ENCODE results near the gene NHLRC2. TPM values are rescaled to one million over a fixed set of nuclear protein-coding genes. Genes with fewer than 3 reads are reported as not detected.

Gene NHLRC2
- total RNA-seq, 1 donor from 2014 or later: 13.4 TPM

- H3K36me3 ChIP-seq (ENCODE audit: control insufficient read depth, insufficient read depth, low read length): no peaks in the 10 kb centered on the region
- TF ChIP-seq CTCF (IDR thresholded peaks at IDR 0.05; ENCODE audit: insufficient read depth, low read length, severe bottlenecking): no peak
- no peak overlapping the region for H3K4me3 ChIP-seq (ENCODE audit: low read depth, low read length)
- FAIRE-seq (no peak), DNase-seq (ENCODE audit: low read depth) (no peak)
- H3K27me3 ChIP-seq (ENCODE audit: control insufficient read depth, insufficient read depth, low read length): no peaks in the 10 kb centered on the region
Measured at GRCh38 chr10:113846036-113846435, 8.4 kb upstream of the NHLRC2 start.

GRCh38 chr10:113849140-113849803 is 5.2 kb upstream of the NHLRC2 start:
- no peak for FAIRE-seq
- no peak for DNase-seq (ENCODE audit: low read depth)
- no peaks in the 10 kb centered on the region for H3K27me3 ChIP-seq (ENCODE audit: control insufficient read depth, insufficient read depth, low read length)
- H3K4me3 ChIP-seq (ENCODE audit: low read depth, low read length): no peak overlapping the region
- TF ChIP-seq CTCF (IDR thresholded peaks at IDR 0.05; ENCODE audit: insufficient read depth, low read length, severe bottlenecking): no peak
- H3K36me3 ChIP-seq (ENCODE audit: control insufficient read depth, insufficient read depth, low read length): no peaks in the 10 kb centered on the region

GRCh38 chr10:113849946-113850345 is 4.5 kb upstream of the NHLRC2 start:
- FAIRE-seq (no peak), DNase-seq (ENCODE audit: low read depth) (no peak)
- Histone ChIP-seq H3K27me3 (ENCODE audit: control insufficient read depth, insufficient read depth, low read length) (no peaks in the 10 kb centered on the region), H3K36me3 (ENCODE audit: control insufficient read depth, insufficient read depth, low read length) (no peaks in the 10 kb centered on the region), H3K4me3 (ENCODE audit: low read depth, low read length) (no peak overlapping the region)
- TF ChIP-seq CTCF (IDR thresholded peaks at IDR 0.05; ENCODE audit: insufficient read depth, low read length, severe bottlenecking): no peak

- FAIRE-seq (no peak), DNase-seq (ENCODE audit: low read depth) (peak; percentile 4)
- H3K4me3 ChIP-seq (ENCODE audit: low read depth, low read length): peak overlapping the region; percentile 93
- no peaks in the 10 kb centered on the region for H3K27me3 ChIP-seq (ENCODE audit: control insufficient read depth, insufficient read depth, low read length)
- H3K36me3 ChIP-seq (ENCODE audit: control insufficient read depth, insufficient read depth, low read length): no peaks in the 10 kb centered on the region
- no peak for TF ChIP-seq CTCF (IDR thresholded peaks at IDR 0.05; ENCODE audit: insufficient read depth, low read length, severe bottlenecking)
Measured at GRCh38 chr10:113853578-113854012, 866 bp upstream of the NHLRC2 start.

GRCh38 chr10:113854761-113855588 is 514 bp downstream of the NHLRC2 start:
- H3K27me3 ChIP-seq (ENCODE audit: control insufficient read depth, insufficient read depth, low read length): no peaks in the 10 kb centered on the region
- peak overlapping the region; percentile 93 for H3K4me3 ChIP-seq (ENCODE audit: low read depth, low read length)
- peaks cover 1% of the 10 kb centered on the region for H3K36me3 ChIP-seq (ENCODE audit: control insufficient read depth, insufficient read depth, low read length)
- TF ChIP-seq CTCF (IDR thresholded peaks at IDR 0.05; ENCODE audit: insufficient read depth, low read length, severe bottlenecking): no peak
- FAIRE-seq: no peak
- DNase-seq (ENCODE audit: low read depth): peak; percentile 15
